GM18508 (cell line): Measurements from ENCODE around the gene NAA40.

Experiments used
- ATAC-seq: cut with Tn5 transposase; IDR thresholded peaks from one replicate; pipeline ENCODE4 v1.9.1; 2021; ENCODE audit warnings: moderate number of reproducible peaks; ENCODE audit not compliant: insufficient read depth, unreplicated experiment

NAA40 gene

GRCh38 chr11:63938479-63939396 is at the start of gene NAA40:
TSS of gene NAA40 (plus strand) at chr11:63939002. CDS start at chr11:63939097, 95 bp downstream.
- peak; percentile 71 for ATAC-seq

GRCh38 chr11:63889344-63889743 is 49.5 kb upstream of the NAA40 start:
- ATAC-seq: no peak

DNA sequence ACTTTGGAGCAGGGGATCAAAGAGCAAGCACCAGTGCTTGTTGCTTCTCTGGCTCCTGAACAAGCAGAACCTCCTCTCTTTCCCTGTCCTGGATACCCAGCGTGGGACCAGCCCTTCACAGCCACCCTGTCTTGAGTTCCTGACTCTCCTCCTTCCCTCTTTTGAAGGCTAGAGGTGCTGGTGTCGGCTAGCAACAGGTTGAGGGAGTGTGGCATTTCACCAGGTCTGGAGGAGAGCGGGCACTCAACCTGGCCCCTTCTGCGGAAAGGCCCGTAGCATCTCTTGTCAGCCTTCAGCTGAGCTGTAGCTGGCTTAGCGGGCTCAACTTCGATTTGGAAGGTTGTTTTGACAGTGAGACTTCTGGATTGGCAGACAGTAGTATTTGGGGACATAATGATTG is 48.4 kb upstream of the NAA40 start:
- ATAC-seq: no peak

DNA sequence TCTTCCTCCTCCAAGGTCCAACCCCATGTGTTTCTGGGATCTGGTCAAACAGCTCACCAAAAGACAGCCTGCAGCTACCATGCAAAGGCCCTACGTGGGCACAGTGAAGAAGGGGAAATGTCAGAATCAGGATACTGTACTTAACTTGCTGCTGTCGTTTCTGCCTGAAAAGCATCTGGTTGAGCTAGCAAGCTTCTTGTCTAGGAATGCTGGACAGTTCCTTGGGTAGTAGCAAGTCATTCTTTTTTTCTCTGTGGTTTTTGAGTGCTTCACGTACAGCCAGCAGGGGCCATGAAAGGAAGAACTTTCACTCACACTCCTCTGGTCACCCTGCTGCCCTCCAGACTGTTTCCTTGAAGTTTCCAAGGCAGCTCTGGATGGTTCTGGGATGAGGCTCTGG is 46.6 kb upstream of the NAA40 start:
- no peak for ATAC-seq

DNA sequence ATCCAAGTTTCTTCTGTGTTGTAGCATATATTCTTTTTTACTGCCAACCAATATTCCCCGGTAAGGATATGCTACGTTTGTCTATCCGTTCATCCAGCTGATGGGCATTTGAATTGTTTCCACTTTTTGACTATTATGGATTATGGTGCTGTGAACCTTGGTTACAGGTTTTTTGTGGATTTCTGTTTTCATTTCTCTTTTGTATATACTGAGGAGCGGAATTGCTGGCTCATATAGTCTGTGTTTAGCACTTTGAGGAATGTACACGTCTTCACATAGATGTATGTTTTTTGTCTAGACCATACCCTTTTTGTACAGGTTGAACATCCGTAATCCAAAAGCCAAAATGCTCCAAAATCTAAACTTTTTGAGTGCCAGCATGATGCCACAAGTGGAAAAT is 45.4 kb upstream of the NAA40 start:
- no peak for ATAC-seq

DNA sequence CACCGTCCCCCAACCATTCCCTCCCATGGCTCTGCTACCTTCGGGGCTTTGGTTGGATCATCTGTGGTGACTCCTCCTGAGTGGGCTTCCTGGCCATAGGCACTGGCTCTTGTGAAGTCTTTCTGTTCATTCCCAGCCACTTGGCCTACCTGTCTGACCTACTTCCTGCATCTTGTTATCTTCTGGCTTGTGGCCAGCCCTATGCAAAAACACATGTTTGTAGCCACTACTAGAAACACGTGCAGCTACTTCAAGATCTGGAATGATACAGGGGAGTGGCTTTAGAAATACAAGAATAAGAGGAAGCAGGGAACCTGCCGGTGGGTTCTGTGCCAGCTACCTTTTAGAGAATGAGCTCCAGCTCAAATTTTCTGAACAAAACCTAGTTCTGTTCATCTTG is 42.7 kb upstream of the NAA40 start:
- ATAC-seq: no peak

DNA sequence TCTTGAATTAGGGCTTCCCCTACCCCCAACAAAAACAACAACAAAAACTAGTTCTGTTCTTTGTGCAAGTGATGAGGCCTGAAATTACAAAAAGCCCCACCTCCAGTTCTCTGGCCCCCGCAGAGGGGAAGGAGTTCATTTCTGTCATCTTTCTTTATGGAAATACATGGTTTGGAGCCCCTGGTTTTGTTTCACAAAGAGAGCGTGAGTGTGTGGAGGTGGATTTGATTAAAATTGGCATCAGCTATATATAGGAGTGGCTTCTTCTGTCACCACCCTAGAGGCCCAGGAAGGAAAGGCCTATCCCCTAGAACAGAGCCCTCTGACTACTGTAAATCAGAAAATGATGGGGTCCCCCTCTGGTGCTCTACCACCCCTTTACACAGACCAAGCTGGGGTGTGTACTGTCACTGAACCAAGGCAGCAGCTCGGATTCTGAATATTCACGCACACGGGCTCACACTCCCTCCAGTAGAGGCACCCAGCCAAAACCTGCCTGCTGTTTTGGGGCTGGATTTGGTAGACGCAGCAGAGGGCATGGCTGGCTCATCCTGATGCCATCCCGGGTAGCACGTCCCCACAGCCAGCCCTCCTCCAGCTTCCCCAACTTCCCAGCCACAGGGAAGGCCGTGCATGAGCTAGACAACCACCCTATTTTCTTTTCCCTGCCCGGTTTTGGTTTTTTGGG is 41.2 kb upstream of the NAA40 start:
- no peak for ATAC-seq

GRCh38 chr11:63901660-63902059 is 37.1 kb upstream of the NAA40 start:
- ATAC-seq: no peak

DNA sequence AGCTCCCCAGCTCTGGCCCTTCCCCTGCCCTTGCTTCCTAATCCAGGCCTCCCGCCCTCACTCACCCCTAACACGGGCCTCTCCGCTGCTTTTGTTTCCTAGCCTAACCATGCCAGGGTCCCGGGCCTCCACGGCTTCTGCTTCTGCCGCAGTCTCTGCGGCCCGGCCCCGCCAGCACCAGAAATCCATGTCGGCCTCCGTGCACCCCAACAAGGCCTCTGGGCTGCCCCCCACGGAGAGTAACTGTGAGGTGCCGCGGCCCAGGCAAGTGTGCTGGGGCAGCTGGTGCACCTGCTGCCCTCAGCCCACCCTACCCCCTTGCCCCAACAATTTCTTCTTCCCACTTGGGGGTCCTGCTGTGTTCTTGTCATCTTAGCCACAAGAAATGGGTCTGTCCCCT is 34.9 kb upstream of the NAA40 start:
- ATAC-seq: no peak

GRCh38 chr11:63904743-63905142 is 34.1 kb upstream of the NAA40 start:
- no peak for ATAC-seq

- ATAC-seq: no peak
Measured at GRCh38 chr11:63905179-63905578, 33.6 kb upstream of the NAA40 start.

DNA sequence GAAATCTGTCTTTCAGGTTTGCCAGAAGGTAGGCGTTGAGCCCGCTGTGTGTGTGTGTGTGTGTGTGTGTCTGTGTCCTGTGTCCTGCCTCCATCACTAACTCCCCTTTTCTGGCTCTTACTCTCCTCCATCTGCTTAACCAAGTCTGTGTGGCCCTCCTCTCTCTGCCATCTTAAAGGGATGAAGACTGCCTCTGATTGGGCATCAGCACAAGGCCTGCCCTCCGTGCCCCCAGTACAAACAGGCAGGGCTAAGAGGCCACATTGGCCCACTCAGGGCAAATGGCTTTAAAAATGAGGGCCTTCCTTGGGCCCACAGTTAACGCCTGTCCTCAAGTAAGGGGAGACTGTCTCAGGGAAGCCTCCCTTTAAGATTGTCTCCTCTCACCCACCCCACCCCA is 32.7 kb upstream of the NAA40 start:
- ATAC-seq: no peak

- ATAC-seq: no peak
Measured at GRCh38 chr11:63906585-63906984, 32.2 kb upstream of the NAA40 start.

- ATAC-seq: no peak
Measured at GRCh38 chr11:63907063-63907462, 31.7 kb upstream of the NAA40 start.

- ATAC-seq: no peak
Measured at GRCh38 chr11:63907808-63908530, 30.8 kb upstream of the NAA40 start.

GRCh38 chr11:63908631-63909401 is 30.0 kb upstream of the NAA40 start:
- ATAC-seq: no peak

DNA sequence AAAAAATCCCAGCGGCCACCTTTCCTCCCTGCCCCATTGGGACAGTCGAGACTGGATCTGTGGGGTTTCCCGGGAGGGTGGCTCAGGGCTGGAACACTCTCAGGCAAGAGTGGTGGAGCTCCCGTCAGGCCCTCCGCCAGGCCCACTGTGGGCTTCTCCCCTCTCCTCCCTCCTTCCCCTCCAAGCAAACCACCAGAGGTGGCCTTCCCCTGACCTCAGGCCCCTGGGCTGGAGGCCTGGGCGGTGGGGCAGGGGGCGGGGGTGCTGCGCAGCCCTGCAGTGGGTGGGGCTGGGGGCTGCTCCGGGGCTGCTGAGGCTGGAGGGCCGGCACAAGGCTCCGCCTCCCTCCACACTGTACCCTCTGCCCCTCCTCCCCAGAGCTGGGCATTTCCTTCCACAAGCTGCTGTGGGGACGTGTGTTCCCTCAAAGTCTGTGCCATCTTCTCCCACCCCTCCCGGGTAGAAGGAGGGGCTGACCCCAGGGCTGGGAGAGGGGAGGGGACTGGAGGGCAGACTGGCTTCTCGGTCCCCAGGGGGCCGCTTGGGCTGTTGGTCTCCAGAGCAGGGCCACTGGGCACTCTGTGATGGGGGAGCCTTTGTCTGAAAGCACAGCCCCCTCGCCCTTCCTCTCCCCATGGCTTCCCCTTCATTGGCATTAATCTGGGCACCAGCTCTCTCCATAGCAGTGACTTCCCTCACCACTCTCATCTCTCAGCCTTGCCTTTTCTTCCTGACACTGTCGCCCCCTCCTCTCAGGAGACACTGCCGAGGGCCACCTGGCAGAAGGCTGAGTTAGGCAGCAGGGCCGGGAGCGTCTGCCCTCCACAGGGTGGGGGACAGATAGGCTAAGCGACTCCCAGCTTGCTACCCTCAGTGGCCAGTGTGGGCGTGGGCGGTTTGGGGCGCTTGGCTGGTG is 29.0 kb upstream of the NAA40 start:
- no peak for ATAC-seq

- no peak for ATAC-seq
Measured at GRCh38 chr11:63910675-63911074, 28.1 kb upstream of the NAA40 start.

GRCh38 chr11:63911440-63911839 is 27.4 kb upstream of the NAA40 start:
- no peak for ATAC-seq
